ENCODE measurements around the gene PCDHGB5. TPM values are rescaled to one million over a fixed set of nuclear protein-coding genes. Genes with fewer than 3 reads are reported as not detected.
"Not testable (repeated sequence)": the region's sequence is repeated elsewhere in the genome, so short reads cannot be mapped to it uniquely, and the experiment has no call there.

Gene PCDHGB5
- total RNA-seq = 1 to 10 TPM; 8.8 to 9.1 TPM
- polyA plus RNA-seq (ENCODE audit: insufficient read length in 6 of 6) = 10 to 100 TPM in 1 of 6 donors, 1 to 10 TPM in 5; 7.6 to 10.1 (median 8.4) TPM
- long read RNA-seq, donor 1, full-length matches to known transcripts = 6 of 6 reads
- long read RNA-seq, donor 1, partial matches to known transcripts = 0 of 6 reads
- long read RNA-seq, donor 1, other reads (novel, unspliced or antisense) = 0 of 6 reads
- long read RNA-seq, donor 2, full-length matches to known transcripts = 7 of 7 reads
- long read RNA-seq, donor 2, partial matches to known transcripts = 0 of 7 reads
- long read RNA-seq, donor 2, other reads (novel, unspliced or antisense) = 0 of 7 reads
- long read RNA-seq, donor 3, full-length matches to known transcripts = 4 of 4 reads
- long read RNA-seq, donor 3, partial matches to known transcripts = 0 of 4 reads
- long read RNA-seq, donor 3, other reads (novel, unspliced or antisense) = 0 of 4 reads
- long read RNA-seq, donor 4 = 0 reads
- long read RNA-seq, donor 5, partial matches to known transcripts = 0 of 3 reads
- long read RNA-seq, donor 5, other reads (novel, unspliced or antisense) = 0 of 3 reads
- long read RNA-seq, donor 6, full-length matches to known transcripts = 7 of 7 reads
- long read RNA-seq, donor 6, partial matches to known transcripts = 0 of 7 reads
- long read RNA-seq, donor 6, other reads (novel, unspliced or antisense) = 0 of 7 reads
- long read RNA-seq, donor 7, full-length matches to known transcripts = 1 of 1 reads
- long read RNA-seq, donor 7, partial matches to known transcripts = 0 of 1 reads
- long read RNA-seq, donor 7, other reads (novel, unspliced or antisense) = 0 of 1 reads
- long read RNA-seq, donor 8, full-length matches to known transcripts = 6 of 6 reads
- long read RNA-seq, donor 8, partial matches to known transcripts = 0 of 6 reads
- long read RNA-seq, donor 8, other reads (novel, unspliced or antisense) = 0 of 6 reads
- long read RNA-seq, donor 9 = 0 reads
- long read RNA-seq, donor 10 = 0 reads
- long read RNA-seq, donor 11, full-length matches to known transcripts = 18 of 18 reads
- long read RNA-seq, donor 11, partial matches to known transcripts = 0 of 18 reads
- long read RNA-seq, donor 11, other reads (novel, unspliced or antisense) = 0 of 18 reads
- long read RNA-seq, donor 12, full-length matches to known transcripts = 3 of 3 reads
- long read RNA-seq, donor 12, partial matches to known transcripts = 0 of 3 reads
- long read RNA-seq, donor 12, other reads (novel, unspliced or antisense) = 0 of 3 reads

GRCh38 chr5:141397756-141398551 lies at the start of gene PCDHGB5:
TSS of gene PCDHGB5 (plus strand) at chr5:141397947. CDS start at chr5:141398128, 181 bp downstream.
- peak; percentile 99 for ATAC-seq
- H3K36me3 ChIP-seq; H3K27ac ChIP-seq; H3K4me1 ChIP-seq; intact Hi-C loops (cut with DNase I): not testable (repeated sequence)
- peak in 1 of 4 donors; percentile 16 for DNase-seq
- TF ChIP-seq, protein P1, sequence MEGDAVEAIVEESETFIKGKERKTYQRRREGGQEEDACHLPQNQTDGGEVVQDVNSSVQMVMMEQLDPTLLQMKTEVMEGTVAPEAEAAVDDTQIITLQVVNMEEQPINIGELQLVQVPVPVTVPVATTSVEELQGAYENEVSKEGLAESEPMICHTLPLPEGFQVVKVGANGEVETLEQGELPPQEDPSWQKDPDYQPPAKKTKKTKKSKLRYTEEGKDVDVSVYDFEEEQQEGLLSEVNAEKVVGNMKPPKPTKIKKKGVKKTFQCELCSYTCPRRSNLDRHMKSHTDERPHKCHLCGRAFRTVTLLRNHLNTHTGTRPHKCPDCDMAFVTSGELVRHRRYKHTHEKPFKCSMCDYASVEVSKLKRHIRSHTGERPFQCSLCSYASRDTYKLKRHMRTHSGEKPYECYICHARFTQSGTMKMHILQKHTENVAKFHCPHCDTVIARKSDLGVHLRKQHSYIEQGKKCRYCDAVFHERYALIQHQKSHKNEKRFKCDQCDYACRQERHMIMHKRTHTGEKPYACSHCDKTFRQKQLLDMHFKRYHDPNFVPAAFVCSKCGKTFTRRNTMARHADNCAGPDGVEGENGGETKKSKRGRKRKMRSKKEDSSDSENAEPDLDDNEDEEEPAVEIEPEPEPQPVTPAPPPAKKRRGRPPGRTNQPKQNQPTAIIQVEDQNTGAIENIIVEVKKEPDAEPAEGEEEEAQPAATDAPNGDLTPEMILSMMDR (IDR thresholded peaks at IDR 0.05) = peak; percentile 37 to 59
- Histone ChIP-seq H3K27me3 (peaks cover 22 to 94% of the 10 kb centered on the region in 2 donors), H3K4me3 (peak within 1 kb of the TSS in 1 of 2 donors; percentile 25), H3K9me3 (peaks cover 3 to 71% of the 10 kb centered on the region in 2 donors)

- no peak within 1 kb of the TSS for H3K4me3 ChIP-seq
- intact Hi-C loops (cut with DNase I) = loop anchor here in 1 of 2 donors (10.0 kb wide), 1 partner anchor 215 kb away; no protein-coding TSS in a partner anchor
- DNase-seq = no peak
Measured at GRCh38 chr5:141349917-141350619, 47.7 kb upstream of the PCDHGB5 start, which contains the start of gene PCDHGB1. TSS of gene PCDHGB1 (plus strand) at chr5:141350099. CDS start at chr5:141350261, 162 bp downstream.

DNA sequence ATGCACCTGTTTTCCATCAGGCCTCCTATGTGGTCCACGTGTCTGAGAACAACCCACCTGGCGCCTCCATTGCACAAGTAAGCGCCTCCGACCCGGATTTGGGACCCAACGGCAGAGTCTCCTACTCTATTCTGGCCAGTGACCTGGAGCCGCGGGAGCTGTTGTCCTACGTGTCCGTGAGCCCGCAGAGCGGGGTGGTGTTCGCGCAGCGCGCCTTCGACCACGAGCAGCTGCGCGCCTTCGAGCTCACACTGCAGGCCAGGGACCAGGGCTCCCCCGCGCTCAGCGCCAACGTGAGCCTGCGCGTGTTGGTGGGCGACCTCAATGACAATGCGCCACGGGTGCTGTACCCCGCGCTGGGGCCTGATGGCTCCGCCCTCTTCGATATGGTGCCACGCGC lies 46.2 kb upstream of the PCDHGB5 start:
- H3K9me3 ChIP-seq = peaks cover 0 to 77% of the 10 kb centered on the region in 2 donors
- intact Hi-C loops (cut with DNase I) = no loop called here
- DNase-seq = no peak
- peaks cover 5 to 74% of the 10 kb centered on the region in 2 donors for H3K27me3 ChIP-seq
- no peak overlapping the region for H3K4me3 ChIP-seq
- TF ChIP-seq, protein P1 (IDR thresholded peaks at IDR 0.05) = no peak
- no peak overlapping the region for H3K27ac ChIP-seq
- no peaks in the 10 kb centered on the region for H3K4me1 ChIP-seq
- no peaks in the 10 kb centered on the region for H3K36me3 ChIP-seq
- ATAC-seq = no peak

More at GRCh38 chr5:141349917-141350619, 47.7 kb upstream of the PCDHGB5 start, which contains the start of gene PCDHGB1:
- H3K36me3 ChIP-seq = no peaks in the 10 kb centered on the region
- no peak within 1 kb of the TSS for H3K27ac ChIP-seq
- H3K9me3 ChIP-seq = peaks cover 0 to 77% of the 10 kb centered on the region in 2 donors
- no peak for ATAC-seq
- H3K4me1 ChIP-seq = no peaks in the 10 kb centered on the region
- H3K27me3 ChIP-seq = peaks cover 5 to 74% of the 10 kb centered on the region in 2 donors
- TF ChIP-seq, protein P1 (IDR thresholded peaks at IDR 0.05) = no peak

DNA sequence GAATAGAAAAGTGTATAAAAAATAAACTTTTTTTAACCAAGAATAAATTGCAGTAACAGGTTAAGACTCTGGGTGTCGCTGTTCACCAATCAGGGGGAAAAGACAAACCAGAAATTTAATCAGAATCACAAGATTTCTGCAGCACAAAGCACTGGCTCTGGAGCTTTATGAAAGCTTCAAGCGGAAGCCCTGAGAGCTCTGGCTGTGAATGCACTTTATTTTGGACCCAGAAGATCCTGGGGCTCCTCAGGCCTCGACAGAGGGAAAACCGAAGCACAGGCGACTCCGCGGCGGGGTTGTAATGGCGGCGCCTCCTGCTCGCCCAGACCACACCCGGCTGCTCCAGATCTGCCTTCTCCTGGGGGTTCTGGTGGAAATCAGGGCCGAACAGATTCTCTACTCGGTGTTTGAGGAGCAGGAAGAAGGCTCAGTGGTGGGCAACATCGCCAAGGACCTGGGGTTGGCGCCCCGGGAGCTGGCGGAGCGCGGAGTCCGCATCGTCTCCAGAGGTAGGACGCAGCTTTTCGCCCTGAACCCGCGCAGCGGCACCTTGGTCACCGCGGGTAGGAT lies 42.8 kb upstream of the PCDHGB5 start, which contains the start of gene PCDHGA4:
Gene PCDHGA4, plus strand, starts transcription at position 122 of the 570 bp plus-strand sequence. Its CDS starts 87 bp downstream, at position 209.
- H3K27ac ChIP-seq = no peak within 1 kb of the TSS
- H3K36me3 ChIP-seq = no peaks in the 10 kb centered on the region
- peaks cover 5 to 71% of the 10 kb centered on the region in 2 donors for H3K27me3 ChIP-seq
- H3K4me3 ChIP-seq = no peak within 1 kb of the TSS
- ATAC-seq (no peak), DNase-seq (no peak)
- TF ChIP-seq, protein P1 (IDR thresholded peaks at IDR 0.05) = no peak
- intact Hi-C loops (cut with DNase I) = no loop called here
- peaks cover 0 to 83% of the 10 kb centered on the region in 2 donors for H3K9me3 ChIP-seq
- no peaks in the 10 kb centered on the region for H3K4me1 ChIP-seq
